T-helper 1 cell treated with Interleukin-12 subunit alpha and Interleukin-12 subunit beta and Interleukin-4 antibody, amounts not matched to agents 30 ng/mL and 1 ng/mL, for 36 hours (primary cell): Measurements from ENCODE around the gene SOX6. TPM values are rescaled to one million over a fixed set of nuclear protein-coding genes. Genes with fewer than 3 reads are reported as not detected.
"Not testable (repeated sequence)": the region's sequence is repeated elsewhere in the genome, so short reads cannot be mapped to it uniquely, and the experiment has no call there.

Source experiments
- intact Hi-C: fragments of 100-400 bp; cut with micrococcal nuclease; formaldehyde crosslinking; loops from one replicate; pipeline ENCODE4 v1.15.1; 2024
- total RNA-seq: library from RNA; stranded (reverse); gene quantifications from 2 replicates; pipeline ENCODE4 v1.2.3, GENCODE V29; 2022

Gene SOX6
- total RNA-seq, 1 donor from 2014 or later, result 0.17 TPM

DNA sequence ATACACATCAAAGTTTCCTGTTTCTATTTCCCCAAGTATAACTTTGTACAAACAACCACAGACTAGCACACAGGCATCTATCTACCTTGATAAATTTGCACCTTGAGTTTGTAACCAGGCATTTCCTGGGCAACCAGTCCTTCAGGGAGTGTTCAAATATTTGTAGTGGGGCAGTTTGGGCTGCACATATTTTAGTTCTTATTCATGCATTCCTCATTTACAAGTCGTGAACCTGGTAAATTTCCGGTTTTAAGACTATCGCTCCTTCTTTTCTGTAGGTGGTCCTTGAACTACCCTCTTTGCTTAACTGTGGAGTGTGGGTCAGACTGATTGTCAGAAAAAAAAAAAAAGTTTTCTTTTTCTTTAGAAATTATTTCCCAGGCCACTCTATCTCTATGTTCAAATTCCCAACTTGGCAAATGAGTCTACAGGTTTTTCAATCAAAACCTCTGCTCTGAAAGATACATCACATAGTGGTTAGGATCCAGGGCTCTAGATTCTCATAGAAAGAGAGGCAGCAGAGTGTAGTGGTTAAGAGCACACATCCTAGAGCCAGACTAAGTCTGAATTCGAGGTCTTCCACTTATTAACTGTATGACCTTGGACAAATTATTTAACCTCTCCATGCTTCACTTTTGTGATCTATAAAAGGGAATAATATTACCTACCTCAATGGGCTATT, 201.5 kb downstream of the SOX6 start:
- intact Hi-C loops, result no loop called here

DNA sequence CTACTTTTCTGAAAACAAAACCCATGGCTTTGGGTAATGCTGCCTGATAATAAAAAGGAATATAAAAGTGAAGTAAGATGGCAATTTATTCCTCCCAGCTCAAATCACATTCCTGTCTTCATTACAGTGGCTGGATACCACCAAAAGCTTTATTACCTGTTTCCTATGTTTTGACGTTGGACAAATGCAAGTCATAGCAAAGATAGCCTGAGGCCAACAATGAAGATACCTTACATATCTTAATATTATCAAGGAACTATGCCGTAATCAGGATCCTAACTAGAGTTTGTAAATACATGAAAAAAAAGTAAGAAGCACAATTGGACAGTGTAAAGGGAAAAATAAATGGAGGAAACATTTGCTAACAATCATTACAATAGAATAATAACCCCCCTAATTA, 202.4 kb downstream of the SOX6 start:
- intact Hi-C loops, result no loop called here

DNA sequence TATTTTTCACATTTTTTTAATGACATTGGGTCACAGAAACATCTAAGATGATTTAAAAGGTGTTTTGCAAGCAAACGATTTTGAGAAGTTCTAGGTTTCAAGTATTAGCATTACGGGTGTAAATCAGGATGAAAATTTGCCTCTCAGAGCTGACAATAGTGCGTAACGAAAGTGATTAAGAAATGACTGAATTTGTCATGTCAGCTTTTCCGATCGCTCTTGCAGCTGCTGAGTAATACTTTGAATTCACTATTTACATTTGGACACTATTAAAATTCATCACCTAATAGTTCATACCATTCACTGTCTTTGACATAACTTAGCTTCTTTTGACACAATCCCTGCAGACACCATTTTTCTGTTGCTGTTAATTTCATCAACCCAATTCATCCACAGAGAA, 205.2 kb downstream of the SOX6 start:
- intact Hi-C loops, result no loop called here

DNA sequence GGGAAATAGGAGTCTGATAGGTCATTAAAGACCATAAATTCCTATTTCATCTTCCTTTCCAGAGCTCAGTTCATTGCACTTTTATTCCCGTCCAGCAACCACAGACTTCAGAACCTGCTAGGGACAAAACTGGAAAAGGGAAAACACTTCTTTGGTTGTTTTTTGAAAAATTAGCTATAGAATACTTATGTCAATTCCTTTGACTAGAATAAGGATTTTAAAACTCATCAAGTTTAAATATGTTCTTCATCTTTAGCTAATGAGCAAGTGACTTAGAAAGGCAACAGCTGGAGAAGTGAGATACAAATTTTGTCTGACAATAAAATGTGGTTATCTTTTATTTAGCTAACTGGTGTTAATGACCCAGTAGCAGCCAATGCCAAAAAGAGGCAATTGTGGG, 206.9 kb downstream of the SOX6 start:
- intact Hi-C loops, result no loop called here

DNA sequence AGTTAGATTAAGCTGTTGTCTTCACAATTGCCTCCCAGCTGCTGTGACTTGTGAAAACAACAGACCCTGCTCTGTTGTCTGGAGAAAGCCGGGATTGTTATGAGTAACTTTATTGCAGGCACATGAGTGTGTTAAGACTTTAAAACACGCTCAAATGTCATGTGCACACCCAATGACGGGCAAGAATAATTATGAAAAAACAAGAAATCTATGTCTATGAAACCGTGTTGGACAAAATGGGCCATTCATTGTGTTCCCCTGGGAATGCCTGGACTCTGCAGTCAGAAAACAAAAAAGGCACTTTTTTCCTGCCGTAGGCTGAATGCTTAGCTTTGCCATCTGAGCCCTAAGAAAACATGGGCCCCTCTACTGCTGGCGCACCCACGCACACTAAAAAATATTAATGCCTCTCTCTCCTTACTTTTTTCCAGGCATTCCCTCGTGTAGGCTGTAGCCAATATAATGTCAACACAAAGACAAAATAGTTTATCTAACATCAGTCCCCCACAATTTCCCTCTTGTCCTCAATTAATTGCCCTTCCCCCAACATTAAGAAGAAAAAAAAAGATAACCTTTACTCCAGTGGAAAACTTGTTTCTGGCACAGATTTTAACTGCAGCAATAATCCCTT, 207.9 kb downstream of the SOX6 start:
- intact Hi-C loops, result no loop called here

DNA sequence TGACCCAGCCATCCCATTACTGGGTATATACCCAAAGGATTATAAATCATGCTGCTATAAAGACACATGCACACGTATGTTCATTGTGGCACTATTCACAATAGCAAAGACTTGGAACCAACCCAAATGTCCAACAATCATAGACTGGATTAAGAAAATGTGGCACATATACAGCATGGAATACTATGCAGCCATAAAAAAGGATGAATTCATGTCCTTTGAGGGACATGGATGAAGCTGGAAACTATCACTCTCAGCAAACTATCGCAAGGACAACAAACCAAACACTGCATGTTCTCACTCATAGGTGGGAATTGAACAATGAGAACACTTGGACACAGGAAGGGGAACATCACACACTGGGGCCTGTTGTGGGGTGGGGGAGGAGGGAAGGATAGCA, 209.4 kb downstream of the SOX6 start:
- intact Hi-C loops, result not testable (repeated sequence)

DNA sequence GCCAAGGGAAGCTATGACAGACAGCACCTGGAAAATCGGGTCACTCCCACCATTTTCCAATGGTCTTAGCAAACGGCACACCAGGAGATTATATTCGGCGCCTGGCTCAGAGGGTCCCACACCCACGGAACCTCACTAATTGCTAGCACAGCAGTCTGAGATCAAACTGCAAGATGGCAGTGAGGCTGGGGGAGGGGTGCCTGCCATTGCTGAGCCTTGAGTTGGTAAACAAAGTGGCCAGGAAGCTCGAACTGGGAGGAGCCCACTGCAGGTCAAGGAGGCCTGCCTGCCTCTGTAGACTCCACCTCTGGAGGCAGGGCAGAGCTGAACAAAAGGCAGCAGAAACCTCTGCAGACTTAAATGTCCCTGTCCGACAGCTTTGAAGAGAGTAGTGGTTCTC, 214.7 kb downstream of the SOX6 start:
- intact Hi-C loops, result not testable (repeated sequence)

DNA sequence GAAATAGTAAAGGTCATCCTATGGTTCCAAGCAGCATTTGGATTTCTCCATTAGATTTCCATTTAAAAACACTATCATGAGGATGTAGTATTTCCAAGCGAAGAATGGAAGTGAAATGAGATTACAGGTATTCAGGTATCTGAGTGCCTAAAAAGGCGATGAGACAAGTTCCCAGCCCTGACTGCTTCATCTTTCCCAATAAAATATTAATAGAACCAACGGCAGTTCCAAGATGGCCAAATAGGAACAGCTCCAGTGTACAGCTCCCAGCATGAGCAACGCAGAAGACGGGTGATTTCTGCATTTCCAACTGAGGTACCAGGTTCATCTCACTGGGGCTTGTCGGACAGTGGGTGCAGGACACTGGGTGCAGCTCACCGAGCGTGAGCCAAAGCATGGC, 215.2 kb downstream of the SOX6 start:
- intact Hi-C loops, result not testable (repeated sequence)

DNA sequence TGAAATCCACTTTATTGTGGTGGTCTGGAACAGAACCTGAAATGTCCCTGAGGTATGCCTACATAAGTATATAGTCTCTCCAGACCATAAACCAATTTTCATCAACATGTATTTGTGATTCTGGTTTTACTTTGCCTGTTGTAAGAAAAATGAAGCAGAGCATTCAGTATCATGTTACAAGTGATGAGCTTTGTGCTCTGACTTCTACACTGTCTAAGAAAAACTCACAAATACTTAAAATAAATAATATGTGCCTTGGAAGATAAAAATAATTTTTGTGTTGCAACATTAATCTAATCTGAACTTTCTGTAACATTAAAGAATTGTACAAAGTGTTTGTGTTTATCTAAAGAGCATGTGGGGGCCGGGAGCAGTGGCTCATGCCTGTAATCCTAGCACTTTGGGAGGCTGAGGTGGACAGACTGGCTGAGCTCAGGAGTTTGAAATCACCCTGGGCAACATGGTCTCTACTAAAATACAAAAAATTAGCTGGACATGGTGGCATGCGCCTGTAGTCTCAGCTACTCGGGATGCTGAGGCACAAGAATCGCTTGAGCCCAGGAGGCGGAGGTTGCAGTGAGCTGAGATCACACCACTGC, 219.5 kb downstream of the SOX6 start:
- intact Hi-C loops, result no loop called here

DNA sequence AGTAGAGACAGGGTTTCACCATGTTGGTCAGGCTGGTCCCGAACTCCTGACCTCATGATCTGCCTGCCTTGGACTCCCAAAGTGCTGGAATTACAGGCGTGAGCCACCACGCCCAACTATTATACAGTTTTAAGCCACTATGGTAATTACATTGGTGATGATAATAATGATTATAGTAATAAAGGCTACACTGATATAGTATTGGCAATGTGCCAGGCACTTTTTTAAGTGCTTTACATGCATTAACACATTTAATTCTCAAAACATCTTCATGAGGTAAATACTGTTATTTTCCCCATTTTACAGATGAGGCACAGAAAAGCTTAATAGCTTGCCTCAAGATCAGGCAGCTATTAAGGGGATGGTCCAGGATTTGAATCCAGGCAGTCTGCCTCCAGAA, 222.5 kb downstream of the SOX6 start:
- intact Hi-C loops, result no loop called here

DNA sequence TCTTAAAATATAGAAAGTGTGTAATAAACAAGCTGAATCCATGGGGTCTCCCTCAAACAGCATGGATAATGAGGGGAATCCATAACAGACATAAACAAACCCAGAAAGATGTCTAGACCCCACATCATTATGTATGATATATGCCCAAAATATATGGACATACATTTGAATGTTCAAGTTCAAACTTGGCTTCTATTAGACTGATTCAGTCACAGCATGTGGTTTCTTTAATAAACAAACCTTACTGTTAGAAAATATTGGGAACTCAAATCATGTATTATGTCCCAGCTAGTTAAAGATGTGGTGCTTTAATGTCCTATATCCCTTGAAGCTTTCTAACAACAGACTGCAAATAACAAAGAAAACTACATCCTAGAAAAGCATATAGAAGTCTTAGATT, 228.6 kb downstream of the SOX6 start:
- intact Hi-C loops, result no loop called here

DNA sequence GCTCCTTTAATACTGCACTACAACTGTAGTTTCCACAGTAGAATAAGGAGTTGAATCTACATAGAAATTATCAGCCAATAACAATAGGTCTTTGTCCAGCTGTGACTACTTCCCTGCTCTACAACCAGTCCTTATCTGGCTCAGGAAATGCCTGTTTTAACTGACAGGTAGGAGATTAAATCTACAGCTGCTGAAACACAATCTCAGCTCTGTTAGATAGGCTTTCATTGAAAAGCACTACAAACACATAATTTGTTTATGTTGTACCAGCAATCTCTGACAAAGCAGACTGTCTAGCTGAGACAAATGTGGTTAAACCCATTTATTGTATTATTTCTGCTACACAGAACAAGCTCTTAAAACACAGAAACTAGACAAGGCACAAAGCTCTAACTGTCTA, 230.0 kb downstream of the SOX6 start:
- intact Hi-C loops, result no loop called here

DNA sequence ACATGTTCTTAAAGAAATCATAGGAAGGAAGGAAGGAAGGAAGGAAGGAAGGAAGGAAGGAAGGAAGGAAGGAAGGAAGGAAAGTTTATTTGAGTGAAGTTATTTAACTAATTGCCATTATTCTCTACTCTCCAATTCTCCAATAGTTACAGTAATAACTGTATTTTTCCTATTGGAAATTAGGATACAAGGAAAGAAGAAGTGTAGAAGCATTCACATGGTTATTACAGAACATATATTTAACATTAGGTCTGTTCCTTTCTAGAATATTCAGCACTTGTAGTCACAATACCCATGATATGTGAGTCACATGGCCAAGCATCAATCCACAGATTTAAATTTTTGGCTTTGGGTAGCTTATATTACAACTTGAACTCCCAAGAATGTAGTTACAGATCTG, 230.6 kb downstream of the SOX6 start:
- intact Hi-C loops, result no loop called here

DNA sequence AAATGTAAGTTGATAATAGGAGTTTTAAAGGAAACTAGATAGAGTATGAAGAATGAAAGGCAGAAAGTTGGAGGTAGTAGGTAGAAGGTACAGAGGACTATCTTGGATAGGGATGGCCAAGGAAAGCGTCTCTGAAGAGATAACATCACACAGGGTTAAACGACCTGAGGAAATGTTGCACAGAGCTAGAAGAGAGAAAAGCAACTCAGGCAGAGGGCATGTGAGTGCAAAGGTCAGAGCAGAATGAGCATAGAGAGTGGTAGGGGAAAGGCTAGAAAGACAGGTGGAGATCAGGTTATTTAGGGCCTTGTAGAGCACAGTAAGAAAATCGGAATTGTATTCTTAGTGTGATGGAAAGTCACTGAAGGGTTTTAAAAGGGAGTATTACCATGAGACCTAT, 232.0 kb downstream of the SOX6 start:
- intact Hi-C loops, result no loop called here

DNA sequence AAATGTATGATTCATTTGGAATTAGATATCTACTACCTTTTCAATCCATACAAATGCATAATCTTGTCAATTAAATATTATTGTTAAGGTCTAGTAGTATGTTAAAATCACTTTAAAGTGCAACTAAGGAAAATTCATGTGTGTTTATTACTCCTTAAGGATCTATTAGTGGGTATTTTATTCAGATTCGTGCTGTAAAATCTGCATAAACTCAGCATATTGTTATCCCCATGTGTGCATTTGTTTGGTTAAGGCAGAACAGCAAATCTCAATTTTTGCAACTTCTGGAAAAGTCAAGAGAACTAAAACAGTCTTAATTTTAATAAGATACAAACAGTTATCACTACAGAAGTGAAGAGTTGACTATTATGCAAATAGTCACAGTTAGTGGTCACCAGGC, 234.5 kb downstream of the SOX6 start:
- intact Hi-C loops, result no loop called here

DNA sequence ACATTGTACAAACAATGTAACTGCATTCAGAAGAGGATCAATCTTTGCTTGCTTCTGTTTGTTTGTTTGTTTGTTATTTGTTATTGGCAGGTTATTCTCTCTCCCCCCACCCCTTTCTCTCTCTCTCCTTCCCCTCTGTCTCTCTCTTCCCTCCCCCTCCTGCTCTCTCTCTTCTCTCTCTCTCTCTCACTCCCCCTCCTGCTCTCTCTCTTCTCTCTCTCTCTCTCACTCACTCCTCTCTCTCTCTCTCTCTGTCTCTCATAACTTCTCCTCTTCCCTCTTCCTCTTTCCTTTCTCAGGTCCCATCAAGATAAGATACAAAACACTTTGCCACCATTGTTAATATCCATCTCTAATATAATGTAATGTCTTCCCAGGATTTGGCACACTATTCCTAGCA, 236.3 kb downstream of the SOX6 start:
- intact Hi-C loops, result no loop called here

DNA sequence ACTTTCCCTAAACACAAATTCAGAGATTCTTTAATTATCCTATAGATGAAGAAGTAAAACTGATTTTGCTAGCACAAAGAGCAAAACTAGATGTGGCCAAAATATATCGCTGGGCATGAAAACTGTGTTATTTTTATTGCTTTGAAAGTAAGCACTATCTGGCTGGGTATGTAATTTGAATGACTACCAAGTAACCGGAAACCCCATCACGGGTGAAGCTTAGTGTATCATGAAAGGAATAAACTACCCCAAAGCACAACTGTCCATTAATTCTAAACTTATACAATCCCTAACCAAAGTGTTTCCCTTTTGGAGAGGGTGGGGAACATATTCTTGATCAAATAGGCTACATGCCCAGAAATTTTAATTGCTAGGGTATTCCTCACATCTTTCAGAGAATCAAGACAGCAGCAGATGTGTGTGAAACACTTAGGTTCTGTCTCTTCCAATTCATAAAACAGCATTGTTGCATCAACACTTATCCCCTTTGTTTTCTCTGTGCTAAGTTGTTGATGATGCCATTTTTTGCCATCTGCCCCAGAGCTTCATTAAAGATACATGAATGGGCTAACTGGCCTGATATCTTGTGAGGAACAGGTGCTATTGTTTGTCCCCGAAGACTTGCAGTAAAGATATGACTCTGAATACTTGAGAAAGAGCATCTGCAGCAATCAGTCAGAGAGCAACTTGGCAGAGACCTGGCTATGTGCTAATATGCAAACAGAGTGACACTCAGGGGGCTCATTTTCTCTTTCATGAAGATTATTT, 238.2 kb downstream of the SOX6 start:
- intact Hi-C loops, result no loop called here

DNA sequence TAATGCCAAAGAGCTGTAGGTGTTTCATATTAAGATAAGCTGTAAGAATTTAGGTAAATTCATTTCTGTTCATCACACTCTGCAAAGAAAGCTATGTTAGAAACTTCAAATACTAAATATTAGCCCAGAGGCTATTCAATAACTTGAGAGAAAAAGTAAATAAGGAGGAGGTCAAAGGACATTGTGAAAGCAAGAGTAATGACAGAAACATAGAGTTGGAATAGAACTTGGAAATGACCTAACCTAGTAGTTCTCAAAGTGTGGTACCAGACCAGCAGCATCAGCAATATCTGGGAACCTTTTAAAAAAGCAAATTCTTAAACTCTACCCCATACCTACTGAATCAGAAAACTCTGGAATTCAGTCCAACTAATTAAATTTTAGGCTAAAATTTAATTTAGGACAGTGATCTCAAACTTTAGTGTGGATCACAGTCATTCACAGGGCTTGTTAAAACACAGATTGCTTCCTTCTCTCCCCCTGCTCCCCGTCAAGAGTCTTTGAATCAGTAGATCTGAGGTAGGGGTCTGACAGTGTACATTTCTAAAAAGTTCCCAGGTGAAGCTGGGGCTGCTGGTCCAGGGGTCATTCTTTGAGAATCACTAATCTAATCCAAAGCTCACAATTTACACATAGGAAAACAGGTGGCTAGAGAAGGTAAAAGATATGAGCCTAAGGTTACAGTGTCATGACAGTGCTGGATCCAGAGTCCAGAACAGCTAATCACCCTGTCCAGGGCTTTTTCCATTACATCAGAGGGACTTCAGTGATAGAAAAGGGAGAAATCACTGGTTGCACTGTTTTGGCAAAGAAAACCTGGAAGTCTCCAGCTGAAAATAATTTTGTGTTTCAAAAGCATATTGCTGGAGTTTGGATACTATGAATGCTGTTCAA, 241.1 kb downstream of the SOX6 start:
- intact Hi-C loops, result no loop called here

DNA sequence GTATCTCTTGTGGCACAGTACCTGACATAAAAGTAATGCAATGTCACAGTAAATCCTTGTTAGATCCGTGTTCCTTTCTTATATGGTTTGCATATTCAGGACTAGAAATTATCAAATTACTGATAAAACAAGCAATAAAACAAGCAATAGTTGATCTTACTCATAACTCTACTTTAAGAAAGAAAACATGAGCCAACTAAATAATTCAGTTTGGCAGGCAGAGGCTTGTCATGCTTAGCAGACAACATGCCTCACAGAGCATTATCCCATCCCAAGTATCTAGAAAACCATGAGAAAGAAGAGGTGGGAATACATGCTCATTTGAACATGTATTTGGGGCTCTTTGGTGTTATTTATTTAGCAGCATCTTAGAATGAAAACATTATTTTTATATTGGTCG, 241.9 kb downstream of the SOX6 start:
- intact Hi-C loops, result no loop called here

DNA sequence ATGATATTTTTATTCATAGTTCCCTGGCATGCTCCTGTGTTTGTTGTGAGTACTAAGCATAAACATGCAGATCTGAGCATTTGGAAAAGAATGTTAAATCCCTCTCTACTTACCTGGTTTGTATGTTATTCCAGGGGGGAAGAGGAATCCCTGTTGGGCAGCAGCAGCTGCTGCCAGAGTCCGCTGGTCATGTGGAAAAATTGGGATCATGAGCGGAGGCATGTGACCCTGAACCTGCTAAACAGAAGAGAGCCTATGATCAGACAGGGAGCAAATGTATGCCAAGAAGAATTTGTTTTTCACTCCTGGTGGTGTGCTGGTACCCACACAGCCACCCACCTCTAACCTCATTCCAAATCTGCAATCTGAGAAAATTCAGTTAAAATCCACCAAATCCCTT, 244.7 kb downstream of the SOX6 start:
- intact Hi-C loops, result no loop called here

DNA sequence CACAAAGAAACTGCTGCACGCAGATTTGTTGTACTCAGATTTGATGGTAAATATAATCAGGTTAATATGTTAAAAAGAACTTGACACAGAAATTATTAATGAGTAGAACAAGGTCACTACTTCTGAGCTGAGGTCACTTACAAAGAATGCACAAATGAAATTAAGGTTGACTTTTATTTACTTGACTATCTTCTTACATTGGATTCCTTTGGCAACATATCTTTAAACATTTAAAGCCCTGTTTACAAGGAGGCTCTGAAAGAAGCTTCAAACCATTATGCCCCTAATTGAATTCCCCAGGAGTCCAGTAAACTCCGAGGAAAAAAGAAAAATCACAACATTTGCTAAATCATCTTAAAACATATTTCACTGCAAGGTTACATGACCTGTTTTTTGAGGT, 245.5 kb downstream of the SOX6 start:
- intact Hi-C loops, result no loop called here
